Activated CD4-positive, CD25-positive, alpha-beta regulatory T cell (primary cell): ENCODE measurements around the gene ANO2.
"Not testable (repeated sequence)": the region's sequence is repeated elsewhere in the genome, so short reads cannot be mapped to it uniquely, and the experiment has no call there.

Source experiments
- DNase-seq, 4 experiments: peaks; one replicate each; lab custom pipeline; 2025; lab: John Stamatoyannopoulos, UW

Gene ANO2

GRCh38 chr12:5548152-5548943 is 396.7 kb downstream of the ANO2 start:
- DNase-seq = no peak

- DNase-seq = no peak
These were observed 398.4 kb downstream of the ANO2 start for GRCh38 chr12:5546616-5547015.

GRCh38 chr12:5537771-5538170 is 407.3 kb downstream of the ANO2 start:
- DNase-seq = no peak

- DNase-seq = not testable (repeated sequence)
These were observed 407.9 kb downstream of the ANO2 start for GRCh38 chr12:5537026-5537615.

- DNase-seq = no peak
These were observed 409.5 kb downstream of the ANO2 start for GRCh38 chr12:5535541-5535940.

- DNase-seq = no peak
These were observed 410.4 kb downstream of the ANO2 start for GRCh38 chr12:5534426-5535199.

- DNase-seq = no peak
These were observed 411.7 kb downstream of the ANO2 start for GRCh38 chr12:5533368-5533767.

GRCh38 chr12:5525783-5526367 is 419.2 kb downstream of the ANO2 start:
- no peak for DNase-seq

GRCh38 chr12:5524769-5525436 is 420.2 kb downstream of the ANO2 start:
- no peak for DNase-seq

- no peak for DNase-seq
These were observed 420.8 kb downstream of the ANO2 start for GRCh38 chr12:5524116-5524768.

- no peak for DNase-seq
These were observed 421.5 kb downstream of the ANO2 start for GRCh38 chr12:5523396-5524115.

- DNase-seq = no peak
These were observed 422.4 kb downstream of the ANO2 start for GRCh38 chr12:5522432-5523335.

GRCh38 chr12:5521456-5522325 is 423.4 kb downstream of the ANO2 start:
- DNase-seq = no peak

- DNase-seq = no peak
These were observed 424.2 kb downstream of the ANO2 start for GRCh38 chr12:5520831-5521230.

- no peak for DNase-seq
These were observed 425.0 kb downstream of the ANO2 start for GRCh38 chr12:5520037-5520436.

GRCh38 chr12:5518584-5519365 is 426.3 kb downstream of the ANO2 start:
- DNase-seq = no peak

GRCh38 chr12:5516371-5517241 is 428.5 kb downstream of the ANO2 start:
- no peak for DNase-seq
